Choroid plexus epithelial cell (primary cell): ENCODE measurements around the gene RABGGTB.

Source experiments
- DNase-seq: peaks from one replicate; pipeline ENCODE4 v3.0.0-alpha.2; 2010; ENCODE audit warnings: low read depth
- H3K4me3 ChIP-seq: 2 replicates; pipeline ENCODE4 v1.5.1; 2011; ENCODE audit warnings: low read depth, mild to moderate bottlenecking, control low read depth, low read length, moderate library complexity
- CTCF ChIP-seq: conservative IDR thresholded peaks from 2 replicates; pipeline ENCODE4 v1.5.1; 2011; ENCODE audit warnings: low read depth, mild to moderate bottlenecking, control low read depth, inconsistent platforms, low read length, moderate library complexity

The RABGGTB gene

GRCh38 chr1:75836528-75837100 is 50.6 kb downstream of the RABGGTB start:
- TF ChIP-seq CTCF = no peak
- DNase-seq = no peak
- no peak overlapping the region for H3K4me3 ChIP-seq

DNA sequence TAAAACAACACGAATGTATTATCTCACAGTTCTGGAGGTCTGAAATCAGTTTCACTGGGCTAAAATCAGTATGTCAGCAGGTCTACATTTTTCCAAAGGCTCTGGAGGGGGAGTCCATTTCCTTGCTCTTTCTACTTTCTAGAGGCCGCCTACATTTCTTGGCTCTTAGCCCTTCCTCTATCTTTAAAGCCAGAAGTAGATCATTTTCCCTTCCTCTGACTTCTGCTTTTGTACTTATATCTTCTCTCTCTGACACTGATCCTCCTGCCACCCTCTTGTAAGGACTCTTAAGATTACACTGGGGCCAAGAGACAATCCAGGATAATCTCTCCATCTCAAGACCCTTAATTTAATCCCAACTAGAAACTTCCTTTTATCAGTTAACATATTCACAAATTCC is 52.0 kb downstream of the RABGGTB start:
- DNase-seq = no peak
- no peak overlapping the region for H3K4me3 ChIP-seq
- no peak for TF ChIP-seq CTCF

- no peak overlapping the region for H3K4me3 ChIP-seq
- TF ChIP-seq CTCF = no peak
- no peak for DNase-seq
Measured at GRCh38 chr1:75841421-75841820, 55.4 kb downstream of the RABGGTB start.
